Kidney (tissue), 14 donors: ENCODE measurements around the gene RFT1. TPM values are rescaled to one million over a fixed set of nuclear protein-coding genes. Genes with fewer than 3 reads are reported as not detected.

Experiments
- DNase-seq, 5 donors: peaks; one replicate each; pipeline ENCODE4 v3.0.0-alpha.2; 2013 to 2020
- FAIRE-seq: peaks from 2 replicates; lab custom pipeline; 2012; peaks lifted over from hg19 to GRCh38; lab: Jason Lieb, UNC
- H3K27ac ChIP-seq, 2 donors: one replicate each; pipeline ENCODE4 v1.7.0; 2013; ENCODE audit warnings: low read depth in 2 of 2, low read length in 2 of 2, inconsistent platforms in 1 of 2
- H3K27me3 ChIP-seq: one replicate; pipeline ENCODE4 v1.7.1; 2013; ENCODE audit warnings: low read length, inconsistent platforms; ENCODE audit not compliant: control insufficient read depth, insufficient read depth
- H3K36me3 ChIP-seq, 3 donors: one replicate each; pipeline versions ENCODE4 v1.7.0 to v1.7.1; 2013; ENCODE audit warnings: low read length in 3 of 3, control low read depth in 1 of 3, inconsistent platforms in 1 of 3; ENCODE audit not compliant: insufficient read depth in 3 of 3, control insufficient read depth in 2 of 3
- H3K4me1 ChIP-seq, 3 donors: one replicate each; pipeline versions ENCODE4 v1.7.0 to v1.7.1; 2013; ENCODE audit warnings: low read length in 3 of 3, inconsistent platforms in 1 of 3, low read depth in 1 of 3; ENCODE audit not compliant: control insufficient read depth in 2 of 3, insufficient read depth in 2 of 3
- H3K4me3 ChIP-seq, 3 donors: one replicate each; pipeline versions ENCODE4 v1.7.0 to v1.8.1; 2013; ENCODE audit warnings: low read length in 3 of 3, control low read depth in 1 of 3, inconsistent platforms in 1 of 3
- H3K9ac ChIP-seq, 3 donors: one replicate each; pipeline versions ENCODE4 v1.7.0 to v1.7.1; 2013; ENCODE audit warnings: low read length in 3 of 3, control low read depth in 1 of 3, inconsistent platforms in 1 of 3
- H3K9me3 ChIP-seq, 3 donors: one replicate each; pipeline versions ENCODE4 v1.7.0 to v1.7.1; 2013; ENCODE audit warnings: low read length in 3 of 3, control low read depth in 1 of 3, inconsistent platforms in 1 of 3; ENCODE audit not compliant: control insufficient read depth in 2 of 3, insufficient read depth in 1 of 3
- intact Hi-C: fragments of 100-400 bp; cut with DNase I; formaldehyde crosslinking; loops from one replicate; pipeline ENCODE4 v1.11.1; 2022
- polyA plus RNA-seq: library from polyadenylated mRNA; stranded (reverse); fragments of 350-450 nt; fragmentation: Illumina TruSeq; extraction: RNeasy Lipid Tissue Mini Kit (QIAGEN cat#74804); gene quantifications from one replicate; pipeline ENCODE4 v1.2.3, GENCODE V29; 2014; ENCODE audit warnings: low read depth, low replicate concordance; ENCODE audit not compliant: insufficient read depth
- total RNA-seq: library from RNA; stranded (reverse); fragmentation: NEBNext Ultra II Directional; extraction: Animal tissue kit (Norgen Biotek cat#: 25700); gene quantifications from one replicate; pipeline ENCODE4 v1.2.1, GENCODE V29; 2021
- TF ChIP-seq, protein P1 (sequence below): IDR thresholded peaks from 3 replicates; pipeline ENCODE4 v1.5.1; 2012; ENCODE audit warnings: mild to moderate bottlenecking, moderate library complexity, borderline replicate concordance; ENCODE audit not compliant: insufficient read depth; ENCODE audit errors: extremely low read depth
- donor health status: control.
- donor health status: control.
- donor health status: control.
- donor health status: control.
- donor health status: control.
- donor health status: DM: yes; HTN: yes; CAD: no.
- donor health status: Normal renal cell carcinoma (clear cell type).

RFT1 gene
- total and polyA plus RNA-seq, 2 donors from 2014 or later = 14.7 to 22.8 TPM

DNA sequence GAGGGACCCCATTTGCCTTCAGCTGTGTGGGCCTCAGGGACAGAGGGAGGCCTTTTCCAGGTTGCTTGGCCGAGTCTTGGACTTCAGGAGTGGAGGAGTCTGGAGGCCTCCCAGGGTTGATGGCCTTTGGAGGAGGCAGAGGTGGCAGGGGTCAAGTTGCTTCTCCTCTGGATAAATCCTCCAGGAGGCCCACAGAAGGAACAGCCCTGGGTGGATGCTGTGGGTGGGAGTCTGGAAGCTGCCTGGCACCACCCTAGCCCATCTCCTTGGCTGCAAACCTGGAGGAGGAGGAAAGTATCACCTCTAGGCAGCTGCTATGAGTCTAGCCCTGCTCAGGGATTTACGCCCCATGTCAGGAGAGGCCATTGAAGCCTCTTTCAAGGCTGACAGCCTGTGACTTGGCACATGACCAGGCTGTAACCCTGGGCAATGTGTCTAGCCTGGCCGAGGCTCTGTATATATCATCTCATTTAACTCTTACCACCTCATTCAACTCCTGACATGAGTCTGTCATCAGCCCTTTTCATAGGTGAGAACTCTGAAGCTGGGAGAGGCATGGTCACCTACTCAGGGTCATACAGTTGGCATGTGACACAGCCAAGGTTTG is 27.8 kb upstream of the RFT1 start:
- Histone ChIP-seq H3K9ac (no peak overlapping the region), H3K27me3 (no peaks in the 10 kb centered on the region), H3K4me1 (peaks cover 0 to 63% (median 47%) of the 10 kb centered on the region in 3 donors), H3K4me3 (no peak overlapping the region), H3K36me3 (no peaks in the 10 kb centered on the region), H3K27ac (peak overlapping the region in 1 of 2 donors; percentile 41), H3K9me3 (no peaks in the 10 kb centered on the region)
- TF ChIP-seq, protein P1, sequence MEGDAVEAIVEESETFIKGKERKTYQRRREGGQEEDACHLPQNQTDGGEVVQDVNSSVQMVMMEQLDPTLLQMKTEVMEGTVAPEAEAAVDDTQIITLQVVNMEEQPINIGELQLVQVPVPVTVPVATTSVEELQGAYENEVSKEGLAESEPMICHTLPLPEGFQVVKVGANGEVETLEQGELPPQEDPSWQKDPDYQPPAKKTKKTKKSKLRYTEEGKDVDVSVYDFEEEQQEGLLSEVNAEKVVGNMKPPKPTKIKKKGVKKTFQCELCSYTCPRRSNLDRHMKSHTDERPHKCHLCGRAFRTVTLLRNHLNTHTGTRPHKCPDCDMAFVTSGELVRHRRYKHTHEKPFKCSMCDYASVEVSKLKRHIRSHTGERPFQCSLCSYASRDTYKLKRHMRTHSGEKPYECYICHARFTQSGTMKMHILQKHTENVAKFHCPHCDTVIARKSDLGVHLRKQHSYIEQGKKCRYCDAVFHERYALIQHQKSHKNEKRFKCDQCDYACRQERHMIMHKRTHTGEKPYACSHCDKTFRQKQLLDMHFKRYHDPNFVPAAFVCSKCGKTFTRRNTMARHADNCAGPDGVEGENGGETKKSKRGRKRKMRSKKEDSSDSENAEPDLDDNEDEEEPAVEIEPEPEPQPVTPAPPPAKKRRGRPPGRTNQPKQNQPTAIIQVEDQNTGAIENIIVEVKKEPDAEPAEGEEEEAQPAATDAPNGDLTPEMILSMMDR = no peak
- intact Hi-C loops = no loop called here
- FAIRE-seq (no peak), DNase-seq (no peak)

DNA sequence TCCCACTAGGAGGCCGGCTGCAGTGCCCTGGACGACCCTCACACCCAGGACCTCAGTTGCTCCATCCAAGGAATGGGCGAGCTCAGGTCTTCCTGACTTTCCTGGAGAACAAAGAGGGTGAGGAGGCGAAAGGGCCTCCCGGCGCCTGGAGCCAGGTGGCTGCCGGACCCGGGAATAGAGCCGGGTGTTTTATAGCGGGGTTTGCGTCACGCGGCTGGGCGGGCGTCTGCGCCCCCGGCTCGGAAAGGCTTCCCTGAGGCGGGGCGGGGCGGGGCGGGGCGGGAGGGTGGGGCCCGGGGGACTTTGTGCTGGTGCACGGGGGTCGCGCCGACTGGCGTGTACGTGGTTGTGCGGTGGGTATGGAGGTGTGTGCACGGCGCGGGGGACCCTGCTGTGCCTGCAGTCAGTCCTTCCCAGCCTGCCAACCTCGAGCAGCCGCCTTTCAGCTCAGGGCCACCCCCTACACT is 26.2 kb upstream of the RFT1 start:
- H3K36me3 ChIP-seq = no peaks in the 10 kb centered on the region
- intact Hi-C loops = no loop called here
- TF ChIP-seq, protein P1 = no peak
- DNase-seq (peak in 3 of 5 donors; percentile 45 to 66 (median 53)), FAIRE-seq (no peak)
- peaks cover 0 to 61% (median 41%) of the 10 kb centered on the region in 3 donors for H3K4me1 ChIP-seq
- no peaks in the 10 kb centered on the region for H3K9me3 ChIP-seq
- H3K9ac ChIP-seq = no peak overlapping the region
- no peaks in the 10 kb centered on the region for H3K27me3 ChIP-seq
- no peak overlapping the region for H3K27ac ChIP-seq
- no peak overlapping the region for H3K4me3 ChIP-seq

DNA sequence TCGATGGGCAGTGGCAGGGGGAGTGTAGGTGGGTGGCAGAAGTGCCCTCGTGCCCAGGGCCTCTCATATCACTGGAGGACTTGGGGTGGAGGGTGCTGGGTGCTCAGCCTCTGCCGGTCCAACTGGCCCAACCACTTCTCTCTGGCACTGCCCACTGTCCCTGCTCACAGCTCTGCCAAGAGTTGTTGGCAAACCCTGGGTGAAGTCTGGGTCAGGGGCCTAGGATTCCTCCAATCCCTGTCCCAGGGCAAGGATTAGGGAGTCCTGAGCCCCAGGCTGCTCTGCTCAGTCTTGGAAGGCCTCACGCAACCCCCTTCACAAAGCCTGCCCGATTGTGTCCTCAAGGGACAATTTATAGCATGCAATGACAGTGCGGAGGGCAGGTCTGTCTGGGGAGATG is 25.5 kb upstream of the RFT1 start:
- FAIRE-seq (no peak), DNase-seq (peak in 3 of 5 donors; percentile 42 to 87 (median 66))
- Histone ChIP-seq H3K27ac (peak overlapping the region; percentile 11 to 53), H3K9ac (no peak overlapping the region), H3K27me3 (no peaks in the 10 kb centered on the region), H3K4me3 (no peak overlapping the region), H3K9me3 (no peaks in the 10 kb centered on the region), H3K4me1 (peaks cover 0 to 64% (median 42%) of the 10 kb centered on the region in 3 donors), H3K36me3 (no peaks in the 10 kb centered on the region)
- intact Hi-C loops = no loop called here
- TF ChIP-seq, protein P1 = no peak
